Retinal pigment epithelial cell (primary cell): Measurements from ENCODE around the gene UMOD.

Experiments
- DNase-seq: peaks from one replicate; pipeline ENCODE4 v3.0.0-alpha.2; 2010; ENCODE audit warnings: low read depth
- H3K4me3 ChIP-seq: 2 replicates; pipeline ENCODE4 v1.5.1; 2011; ENCODE audit warnings: mild to moderate bottlenecking, low read length, control low read depth, moderate library complexity
- CTCF ChIP-seq: conservative IDR thresholded peaks from 2 replicates; pipeline ENCODE4 v1.5.1; 2011; ENCODE audit warnings: low read depth, low read length, control low read depth, inconsistent platforms

The UMOD gene

GRCh38 chr16:20352615-20353014 is at the start of gene UMOD:
UMOD (minus strand) TSS chr16:20352715; CDS start chr16:20350737, 1,978 bp downstream.
- TF ChIP-seq CTCF: no peak
- H3K4me3 ChIP-seq: no peak within 1 kb of the TSS
- no peak for DNase-seq

GRCh38 chr16:20401475-20402016 is 49.0 kb upstream of the UMOD start:
- no peak for DNase-seq
- H3K4me3 ChIP-seq: no peak overlapping the region
- no peak for TF ChIP-seq CTCF

- TF ChIP-seq CTCF: no peak
- no peak overlapping the region for H3K4me3 ChIP-seq
- DNase-seq: no peak
Measured at GRCh38 chr16:20401066-20401465, 48.6 kb upstream of the UMOD start.

- no peak for DNase-seq
- no peak for TF ChIP-seq CTCF
- H3K4me3 ChIP-seq: no peak overlapping the region
Measured at GRCh38 chr16:20399185-20399584, 46.7 kb upstream of the UMOD start.

- no peak for TF ChIP-seq CTCF
Measured at GRCh38 chr16:20398603-20399002, 46.1 kb upstream of the UMOD start.

GRCh38 chr16:20397468-20398074 is 45.1 kb upstream of the UMOD start:
- no peak overlapping the region for H3K4me3 ChIP-seq
- no peak for DNase-seq
- TF ChIP-seq CTCF: no peak

More at GRCh38 chr16:20398603-20399002, 46.1 kb upstream of the UMOD start:
- no peak overlapping the region for H3K4me3 ChIP-seq
- no peak for DNase-seq

GRCh38 chr16:20396846-20397467 is 44.4 kb upstream of the UMOD start:
- TF ChIP-seq CTCF: no peak

More at GRCh38 chr16:20396846-20397467, 44.4 kb upstream of the UMOD start:
- H3K4me3 ChIP-seq: no peak overlapping the region
- no peak for DNase-seq
